T47D (cell line): ENCODE results near the gene DGKI.

Source experiments
- DNase-seq, 2 experiments: peaks; one replicate each; pipeline versions ENCODE4 v3.0.0 to v3.0.0-alpha.2; 2011 to 2012; ENCODE audit warnings: low read depth in 1 of 2, low spot score in 1 of 2
- JUND ChIP-seq: IDR thresholded peaks from 2 replicates; pipeline ENCODE4 v1.6.1; 2012; ENCODE audit warnings: low read depth
- in situ Hi-C: cut with HindIII; loops from 2 replicates; pipeline ENCODE4 v1.10.0; 2016; ENCODE audit warnings: low sequenced_read_pairs, low pct_unique_long_range_greater_than_20kb

Gene DGKI

DNA sequence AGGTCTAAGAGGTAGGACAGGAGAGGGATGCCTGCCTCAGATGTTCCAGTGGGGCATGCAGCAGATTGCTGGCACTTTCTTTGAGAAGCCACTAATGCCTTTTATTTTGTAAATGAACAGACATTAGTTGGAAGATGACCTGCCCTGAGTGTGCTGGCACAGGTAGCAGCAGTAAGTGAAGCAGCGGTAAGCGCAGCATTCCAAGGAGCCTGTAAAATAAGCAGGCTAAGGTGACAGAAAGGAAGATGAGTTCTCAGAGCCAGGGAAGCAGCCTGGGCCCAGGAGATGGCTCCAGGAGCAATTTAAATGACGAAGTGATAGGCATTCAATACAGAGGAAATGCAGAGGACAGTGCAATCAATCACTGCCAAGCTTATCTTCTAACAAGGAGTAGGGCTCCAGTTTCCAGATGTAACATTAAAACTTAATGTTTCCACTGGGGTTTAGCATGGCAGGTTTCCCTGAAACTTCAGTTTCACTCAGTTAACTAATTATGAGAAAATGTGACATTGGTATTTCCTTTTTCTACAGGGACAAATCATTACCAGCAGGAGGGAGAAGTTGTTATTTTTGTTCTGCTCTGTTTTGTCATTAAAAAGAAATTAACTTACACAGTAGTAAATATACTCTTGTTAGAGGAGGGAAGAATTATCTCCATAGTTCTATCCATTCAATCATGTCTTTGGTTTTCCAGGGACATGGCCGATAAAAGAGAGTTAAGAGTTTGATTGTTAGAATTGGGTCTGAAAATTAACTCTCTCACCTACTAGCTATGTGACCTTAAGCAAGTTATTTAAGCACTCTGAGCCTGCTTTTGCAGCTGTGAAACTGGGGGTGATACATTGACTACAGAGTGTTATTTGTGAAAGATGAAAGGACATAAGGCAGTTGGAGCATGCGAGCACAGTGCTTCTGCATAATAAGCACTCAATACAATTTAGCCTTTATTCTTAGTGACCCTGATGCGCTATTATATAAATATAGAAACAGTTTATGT, 406.6 kb downstream of the DGKI start:
- in situ Hi-C loops, result no loop called here
- TF ChIP-seq JUND, result no peak
- no peak for DNase-seq

DNA sequence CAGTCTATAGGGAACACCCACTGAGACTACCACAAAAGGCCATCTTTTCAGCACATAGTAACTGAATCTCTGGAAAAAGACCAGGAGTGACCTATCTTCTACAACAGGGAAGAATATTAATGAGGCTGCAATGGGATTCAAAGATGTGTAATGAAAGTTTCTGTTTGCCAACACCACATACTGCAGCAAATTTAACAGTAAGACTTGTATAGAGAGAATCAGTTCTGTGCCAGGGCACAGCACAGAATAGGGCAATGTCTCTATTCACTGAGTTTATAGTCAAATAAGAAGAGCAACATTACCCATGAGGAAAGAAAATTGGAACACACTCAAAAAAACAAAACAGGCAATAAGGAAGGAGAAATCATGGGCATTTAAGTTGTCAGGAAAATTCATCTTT, 411.8 kb downstream of the DGKI start:
- DNase-seq, result no peak
- in situ Hi-C loops, result no loop called here
- TF ChIP-seq JUND, result no peak

DNA sequence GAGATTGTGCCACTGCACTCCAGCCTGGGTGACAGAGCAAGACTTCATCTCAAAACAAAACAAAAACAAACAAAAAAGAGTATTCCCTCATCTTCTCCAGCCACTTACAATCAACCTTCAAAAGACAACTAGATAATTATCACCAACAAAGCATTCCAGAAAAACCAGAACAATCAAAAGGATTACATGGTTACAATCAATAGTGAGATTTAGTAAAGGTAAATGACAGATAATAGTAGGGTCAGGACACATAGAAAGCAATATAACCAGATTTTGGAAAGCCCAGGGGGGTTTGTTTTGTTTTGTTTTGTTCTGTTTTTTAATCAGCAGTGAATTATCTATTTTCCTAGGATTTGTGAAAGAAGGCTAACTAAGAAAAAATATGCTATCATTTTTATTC, 412.2 kb downstream of the DGKI start:
- in situ Hi-C loops, result no loop called here
- no peak for TF ChIP-seq JUND
- no peak for DNase-seq

DNA sequence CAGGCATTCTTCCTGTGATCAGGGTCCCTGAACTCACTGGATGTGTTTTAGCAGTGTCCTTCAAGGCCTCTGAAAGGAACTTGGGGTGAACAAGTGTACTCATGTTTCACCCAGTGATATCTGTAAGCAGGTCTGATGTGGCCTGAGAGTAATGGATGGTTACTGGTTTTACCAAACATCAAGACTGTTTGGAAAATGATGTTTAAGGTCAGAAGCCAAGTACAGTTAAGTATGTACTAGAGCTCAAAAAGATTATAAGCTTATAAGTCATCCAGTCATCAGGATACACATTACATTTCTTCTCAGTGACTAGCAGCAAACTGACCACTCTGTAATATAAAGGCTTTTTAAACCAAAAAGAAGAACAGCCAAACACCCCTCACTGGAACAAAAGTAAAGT, 423.5 kb downstream of the DGKI start:
- in situ Hi-C loops, result no loop called here
- no peak for TF ChIP-seq JUND
- no peak for DNase-seq

DNA sequence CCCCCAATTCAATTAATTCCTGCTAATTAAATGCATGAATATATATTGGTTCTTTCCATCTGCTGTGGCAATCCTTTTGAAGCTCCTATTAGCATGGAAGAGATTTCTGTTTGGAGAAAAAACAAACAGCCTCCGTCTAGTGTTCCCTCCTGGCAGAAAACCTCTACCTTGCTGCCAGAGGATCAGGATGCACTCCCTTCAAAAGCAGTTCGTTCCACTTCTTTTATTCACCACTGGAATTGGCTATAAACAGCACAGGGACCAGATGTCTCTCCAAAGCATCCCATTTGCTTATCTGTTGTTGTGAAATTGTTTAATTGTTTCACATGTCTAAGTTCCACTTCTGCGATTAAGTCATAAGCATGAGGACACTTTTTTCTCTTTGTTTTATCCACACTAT, 425.4 kb downstream of the DGKI start:
- no peak for DNase-seq
- no peak for TF ChIP-seq JUND
- in situ Hi-C loops, result no loop called here

DNA sequence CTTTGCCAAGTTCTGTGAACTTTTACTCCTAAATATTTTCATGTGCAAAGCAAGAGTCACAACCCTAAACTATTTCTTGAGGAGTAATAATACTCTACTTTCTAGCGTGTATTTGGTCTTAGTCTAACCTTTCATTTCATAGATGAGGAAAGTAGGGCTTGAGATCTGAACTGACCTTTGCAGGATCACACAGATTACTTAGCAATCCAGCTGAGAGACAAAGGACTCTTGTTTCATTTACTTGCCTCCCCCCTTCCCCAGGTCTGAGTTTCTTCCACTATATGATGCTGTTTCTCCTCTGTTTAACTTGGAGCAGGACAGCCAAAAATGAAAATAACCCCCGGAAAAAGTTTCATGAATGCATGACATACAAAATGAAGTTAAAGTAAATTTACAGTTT, 427.9 kb downstream of the DGKI start:
- no peak for TF ChIP-seq JUND
- DNase-seq, result no peak
- in situ Hi-C loops, result no loop called here

DNA sequence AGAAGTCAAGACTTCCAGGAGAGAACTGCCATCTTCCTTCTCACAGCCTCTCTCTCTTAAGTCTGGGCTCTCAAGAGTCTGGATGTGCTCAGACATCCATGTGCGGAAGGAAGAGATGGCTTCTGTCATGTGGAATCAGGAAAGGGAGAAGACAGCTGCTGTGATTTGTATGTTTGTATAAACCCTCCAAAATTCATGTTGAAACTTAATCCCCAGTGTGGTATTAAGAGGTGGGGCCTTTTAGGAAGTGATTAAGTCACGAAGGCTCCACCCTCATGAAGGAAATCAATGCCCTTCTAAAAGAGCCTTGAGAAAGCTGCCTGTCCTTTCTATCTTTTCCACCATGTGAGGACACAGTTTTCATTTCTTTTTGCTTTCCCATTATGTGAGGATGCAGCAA, 429.3 kb downstream of the DGKI start:
- no peak for DNase-seq
- in situ Hi-C loops, result no loop called here
- no peak for TF ChIP-seq JUND

DNA sequence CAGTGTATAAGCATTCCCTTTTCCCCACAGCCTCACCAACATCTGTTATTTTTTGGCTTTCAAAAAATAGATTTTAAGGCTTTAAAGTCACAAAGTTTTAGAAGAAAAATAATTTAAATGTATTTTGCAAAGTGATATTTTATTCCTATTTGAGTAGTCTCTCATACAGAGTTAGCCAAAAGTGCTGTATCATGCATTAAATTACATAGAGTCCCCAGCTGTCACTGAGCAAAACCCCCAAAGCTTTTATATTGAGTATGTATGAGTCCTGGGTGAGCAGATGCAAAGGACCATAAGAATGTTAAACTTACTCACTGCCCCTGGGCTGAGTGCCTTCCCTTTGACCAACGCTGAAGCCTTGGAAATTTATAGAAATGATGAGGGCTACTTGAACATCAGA, 432.9 kb downstream of the DGKI start:
- no peak for TF ChIP-seq JUND
- in situ Hi-C loops, result no loop called here

DNA sequence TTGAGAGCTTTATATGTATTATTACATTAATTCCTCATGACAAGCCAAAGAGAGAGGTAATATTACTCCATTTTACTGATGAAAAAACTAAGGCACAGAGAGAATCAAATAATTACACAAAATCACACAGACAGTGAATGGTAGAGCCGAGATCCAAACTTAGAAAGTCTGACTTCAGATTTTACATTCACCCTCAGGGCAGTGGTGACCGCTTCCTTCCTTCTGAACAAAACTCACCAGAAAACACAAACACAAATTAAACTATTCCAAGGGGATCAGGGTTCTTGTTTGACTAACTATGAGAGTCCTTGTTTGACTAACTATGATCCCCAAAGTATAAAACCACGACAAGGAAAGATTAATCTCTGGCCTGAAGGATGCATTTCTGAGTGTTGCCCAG, 435.3 kb downstream of the DGKI start:
- no peak for TF ChIP-seq JUND
- in situ Hi-C loops, result no loop called here
- no peak for DNase-seq

More for the DNA sequence above, 432.9 kb downstream of the DGKI start:
- DNase-seq, result no peak

DNA sequence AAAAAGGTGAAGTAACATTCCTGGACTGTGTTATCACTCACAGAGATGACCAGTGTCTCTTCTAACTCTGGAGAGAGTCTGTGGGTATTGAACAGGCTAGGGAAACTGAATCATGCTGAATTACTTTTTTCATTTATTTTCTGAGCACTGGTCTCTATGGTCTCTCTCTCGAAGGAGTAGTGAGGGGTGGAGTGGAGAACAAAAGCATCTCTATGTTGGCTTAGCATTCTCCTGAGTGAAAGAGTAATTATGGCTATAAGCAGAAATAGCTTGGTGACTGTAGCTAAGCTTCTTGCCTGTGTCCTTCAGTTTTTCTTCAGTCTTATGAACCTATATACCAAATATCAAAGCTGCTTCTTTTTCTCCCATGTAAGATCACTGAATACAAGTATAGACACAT, 438.6 kb downstream of the DGKI start:
- TF ChIP-seq JUND, result no peak
- no peak for DNase-seq
- in situ Hi-C loops, result no loop called here

DNA sequence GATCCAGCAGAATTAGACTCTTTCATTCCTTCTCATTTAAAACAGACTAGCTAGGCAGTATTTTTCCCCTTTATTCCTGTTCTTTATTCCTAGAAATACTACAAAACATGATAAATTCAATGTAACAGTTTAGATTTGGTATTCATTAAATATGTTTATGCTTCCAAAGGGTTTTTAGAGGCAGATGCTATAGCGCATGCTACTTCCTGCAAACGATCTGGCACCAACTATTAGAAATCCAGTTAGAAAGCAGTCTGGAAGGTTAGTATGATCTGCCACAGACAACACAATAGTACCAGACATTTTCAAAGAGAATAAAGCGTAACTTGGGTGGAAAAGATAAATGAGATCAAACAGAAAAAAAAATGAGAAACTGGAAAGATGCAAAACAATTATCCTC, 439.7 kb downstream of the DGKI start:
- in situ Hi-C loops, result no loop called here
- no peak for DNase-seq
- no peak for TF ChIP-seq JUND

DNA sequence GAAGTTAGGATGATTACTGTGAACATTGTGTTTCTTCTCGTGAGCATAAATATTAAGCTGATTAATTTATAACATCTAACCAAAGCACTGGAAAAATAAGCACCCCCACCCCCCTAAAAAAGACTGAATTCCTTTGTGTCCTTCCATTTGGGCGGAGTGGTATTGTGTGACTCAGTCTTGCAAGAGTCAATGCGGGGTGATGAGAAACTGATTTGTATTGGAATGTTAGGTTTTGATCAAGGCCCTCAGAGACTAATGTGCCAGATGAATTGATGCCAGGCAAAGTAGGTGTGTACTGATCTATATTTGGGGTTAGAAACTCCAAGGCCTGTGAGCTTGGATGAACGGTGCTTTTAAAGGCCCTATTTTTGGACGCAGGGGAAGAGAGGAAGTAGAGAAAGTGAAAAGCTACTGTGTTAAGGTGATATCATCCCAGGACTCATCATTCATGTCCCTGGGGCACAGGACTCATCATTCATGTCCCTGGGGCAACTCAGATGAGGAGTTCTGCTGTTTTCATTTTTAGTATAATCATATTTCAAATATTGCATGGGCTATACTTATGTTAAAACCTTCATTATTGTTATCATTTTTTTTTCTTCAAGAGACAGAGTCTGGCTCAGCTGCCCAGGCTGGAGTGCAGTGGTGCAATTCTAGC, 442.0 kb downstream of the DGKI start:
- no peak for TF ChIP-seq JUND
- in situ Hi-C loops, result no loop called here
- no peak for DNase-seq

DNA sequence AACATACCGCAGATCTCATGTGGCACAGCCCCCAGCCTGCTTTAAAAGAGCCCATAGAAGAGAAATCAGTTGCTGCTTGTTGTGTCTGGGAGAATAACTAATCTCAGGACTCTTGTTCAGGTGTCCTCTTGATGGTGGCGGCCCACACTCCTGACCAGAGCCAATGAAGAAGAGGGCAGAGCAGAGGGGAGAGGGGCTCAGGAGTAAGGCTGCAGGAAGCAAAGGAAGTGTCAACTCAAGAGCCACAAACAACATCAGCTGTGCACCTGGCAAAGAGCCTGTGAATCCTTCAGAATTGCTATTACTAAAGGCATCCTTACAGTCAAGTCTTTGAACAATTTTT, 443.4 kb downstream of the DGKI start:
- in situ Hi-C loops, result no loop called here
- DNase-seq, result no peak
- no peak for TF ChIP-seq JUND
